AG09319 (cell line): ENCODE results near the gene CCDC85A.

ENCODE experiments used
- DNase-seq: peaks from one replicate; pipeline ENCODE4 v3.0.0-alpha.2; 2010; ENCODE audit warnings: low read depth; ENCODE audit errors: extremely low read depth
- CTCF ChIP-seq: IDR thresholded peaks from 2 replicates; pipeline ENCODE4 v1.5.1; 2011; ENCODE audit warnings: low read depth, mild to moderate bottlenecking, inconsistent platforms, low read length, moderate library complexity

The CCDC85A gene

GRCh38 chr2:56197816-56198215, 14.0 kb downstream of the CCDC85A start:
- no peak for DNase-seq
- no peak for TF ChIP-seq CTCF

GRCh38 chr2:56198936-56199335, 15.1 kb downstream of the CCDC85A start:
- TF ChIP-seq CTCF: no peak
- no peak for DNase-seq

GRCh38 chr2:56199492-56199891, 15.7 kb downstream of the CCDC85A start:
- no peak for DNase-seq
- TF ChIP-seq CTCF: no peak

GRCh38 chr2:56202381-56203121, 18.8 kb downstream of the CCDC85A start:
- no peak for DNase-seq
- no peak for TF ChIP-seq CTCF

- TF ChIP-seq CTCF: no peak
- no peak for DNase-seq
Measured at GRCh38 chr2:56204556-56204955, 20.8 kb downstream of the CCDC85A start.

- no peak for TF ChIP-seq CTCF
- DNase-seq: no peak
Measured at GRCh38 chr2:56206250-56206649, 22.5 kb downstream of the CCDC85A start.

GRCh38 chr2:56207760-56208159, 24.0 kb downstream of the CCDC85A start:
- no peak for TF ChIP-seq CTCF

More at GRCh38 chr2:56207760-56208159, 24.0 kb downstream of the CCDC85A start:
- DNase-seq: no peak
